Activated T-cell treated with anti-CD3 and anti-CD28 coated beads, Interleukin-2, amount 50 U/mL, for 72 hours (primary cell): ENCODE data around the gene PTPRM. TPM values are rescaled to one million over a fixed set of nuclear protein-coding genes. Genes with fewer than 3 reads are reported as not detected.
A peak's percentile ranks its signal among the peaks of the same experiment; 100 is the strongest.

Source experiments
- ATAC-seq, 2 donors: fragments of 150-1000 bp; cut with Tn5 transposase; replicated peaks in 1 of 2; 2 replicates each; pipeline ENCODE4 v1.10.0; 2021; ENCODE audit warnings: moderate library complexity in 2 of 2, mild to moderate bottlenecking in 1 of 2
- DNase-seq, 2 donors: peaks; one replicate each; pipeline ENCODE4 v3.0.0; 2021 to 2022; ENCODE audit warnings: mixed read lengths in 1 of 2
- H3K27ac Mint-ChIP-seq: one replicate; pipeline ENCODE4 v1.8.0; 2022; ENCODE audit warnings: mild to moderate bottlenecking, moderate library complexity, mixed read lengths
- H3K27me3 Mint-ChIP-seq: one replicate; pipeline ENCODE4 v1.8.0; 2022; ENCODE audit warnings: low read depth, mixed read lengths
- H3K36me3 Mint-ChIP-seq, 2 donors: one replicate each; pipeline ENCODE4 v1.8.0; 2022; ENCODE audit warnings: mixed read lengths in 2 of 2, mild to moderate bottlenecking in 1 of 2; ENCODE audit not compliant: insufficient read depth in 2 of 2
- H3K4me1 Mint-ChIP-seq: one replicate; pipeline ENCODE4 v1.8.0; 2022; ENCODE audit warnings: low read depth, mixed read lengths
- H3K4me3 Mint-ChIP-seq, 2 donors: one replicate each; pipeline ENCODE4 v1.8.0; 2022; ENCODE audit warnings: mild to moderate bottlenecking in 2 of 2, mixed read lengths in 2 of 2, moderate library complexity in 2 of 2
- H3K9me3 Mint-ChIP-seq, 2 donors: one replicate each; pipeline ENCODE4 v1.8.0; 2022; ENCODE audit warnings: mixed read lengths in 2 of 2
- total RNA-seq, 2 donors: library from RNA; stranded (reverse); gene quantifications; one replicate each; pipeline ENCODE4 v1.2.3, GENCODE V29; 2022

Gene PTPRM
- total RNA-seq, 2 donors from 2014 or later, result 6.3 to 21.3 TPM

DNA sequence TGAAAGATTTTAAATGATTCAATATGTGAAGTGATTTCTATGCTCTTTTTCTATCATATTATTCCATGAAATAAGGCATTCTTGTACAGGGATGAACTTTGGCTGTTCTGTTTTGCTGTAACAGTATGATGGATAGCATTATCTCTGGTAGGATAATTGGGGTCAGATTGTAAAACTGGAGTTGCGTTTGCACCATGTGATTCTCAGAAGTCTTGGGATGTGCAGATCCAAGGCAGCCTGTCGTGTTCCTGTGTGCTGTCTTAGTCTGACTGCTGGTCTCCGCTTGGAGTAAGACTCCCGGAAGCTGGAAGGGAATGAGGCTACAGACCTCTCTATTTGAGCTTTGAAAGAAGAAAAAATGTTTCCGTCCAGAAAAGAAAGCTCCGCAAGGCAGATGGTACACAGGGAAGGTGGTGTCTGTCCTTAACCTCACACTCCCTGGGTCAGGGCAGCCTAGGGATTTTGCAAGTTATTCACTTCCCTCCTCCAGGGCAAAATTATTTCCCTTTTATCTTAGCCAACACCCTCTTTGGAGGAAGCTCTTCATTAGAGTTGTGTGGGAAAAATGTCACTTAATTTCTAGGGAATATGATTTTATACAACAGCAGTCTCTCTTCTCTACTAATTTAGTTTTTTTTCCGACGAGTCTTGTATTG lies 250.6 kb downstream of the PTPRM start:
- DNase-seq (no peak), ATAC-seq (no peak)
- H3K4me1 Mint-ChIP-seq, result no peaks in the 10 kb centered on the region
- peaks cover 11 to 13% of the 10 kb centered on the region in 2 donors for H3K9me3 Mint-ChIP-seq
- no peak overlapping the region for H3K27ac Mint-ChIP-seq
- no peak overlapping the region for H3K4me3 Mint-ChIP-seq
- H3K27me3 Mint-ChIP-seq, result no peaks in the 10 kb centered on the region
- peaks cover 2 to 5% of the 10 kb centered on the region in 2 donors for H3K36me3 Mint-ChIP-seq

GRCh38 chr18:7821784-7822183 lies 254.7 kb downstream of the PTPRM start:
- ATAC-seq (no peak), DNase-seq (no peak)
- H3K9me3 Mint-ChIP-seq, result no peaks in the 10 kb centered on the region
- no peak overlapping the region for H3K4me3 Mint-ChIP-seq
- H3K27me3 Mint-ChIP-seq, result no peaks in the 10 kb centered on the region
- H3K36me3 Mint-ChIP-seq, result no peaks in the 10 kb centered on the region
- peaks cover 5% of the 10 kb centered on the region for H3K4me1 Mint-ChIP-seq
- H3K27ac Mint-ChIP-seq, result no peak overlapping the region

- H3K27ac Mint-ChIP-seq, result no peak overlapping the region
- DNase-seq (no peak), ATAC-seq (peak in 1 of 2 donors; percentile 21)
- H3K27me3 Mint-ChIP-seq, result no peaks in the 10 kb centered on the region
- H3K36me3 Mint-ChIP-seq, result no peaks in the 10 kb centered on the region
- no peaks in the 10 kb centered on the region for H3K9me3 Mint-ChIP-seq
- no peak overlapping the region for H3K4me3 Mint-ChIP-seq
- peaks cover 5% of the 10 kb centered on the region for H3K4me1 Mint-ChIP-seq
Observed at GRCh38 chr18:7822435-7823331, 255.6 kb downstream of the PTPRM start.

DNA sequence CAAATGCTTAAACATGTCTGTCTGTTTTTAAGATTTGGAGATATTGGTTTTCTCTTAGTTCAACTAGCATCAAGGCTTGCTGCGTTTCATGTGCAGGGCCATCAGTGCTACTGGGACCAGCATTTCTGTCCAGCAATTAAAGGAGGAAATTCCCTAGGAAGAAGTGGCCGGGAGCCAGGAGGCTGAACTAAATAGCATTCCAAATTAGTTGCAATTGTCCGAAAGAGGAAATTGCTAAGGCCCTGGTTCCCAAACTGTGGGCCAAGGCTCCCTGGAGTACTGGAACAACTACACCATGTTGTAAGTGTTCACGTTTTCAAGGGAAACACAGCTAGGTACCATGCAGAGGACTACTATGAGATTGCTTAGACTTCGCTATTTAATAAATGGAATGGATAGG lies 257.9 kb downstream of the PTPRM start:
- no peak overlapping the region for H3K4me3 Mint-ChIP-seq
- no peak for DNase-seq
- ATAC-seq, result no peak
- no peaks in the 10 kb centered on the region for H3K36me3 Mint-ChIP-seq
- no peaks in the 10 kb centered on the region for H3K9me3 Mint-ChIP-seq
- H3K4me1 Mint-ChIP-seq, result peaks cover 5% of the 10 kb centered on the region
- H3K27ac Mint-ChIP-seq, result no peak overlapping the region
- H3K27me3 Mint-ChIP-seq, result no peaks in the 10 kb centered on the region

GRCh38 chr18:7830468-7830867 lies 263.4 kb downstream of the PTPRM start:
- Mint-ChIP-seq H3K4me3 (no peak overlapping the region), H3K9me3 (peaks cover 0 to 5% of the 10 kb centered on the region in 2 donors), H3K36me3 (no peaks in the 10 kb centered on the region), H3K27ac (no peak overlapping the region), H3K4me1 (no peaks in the 10 kb centered on the region), H3K27me3 (no peaks in the 10 kb centered on the region)
- no peak for DNase-seq
- peak in 1 of 2 donors; percentile 28 for ATAC-seq

GRCh38 chr18:7839548-7839947 lies 272.4 kb downstream of the PTPRM start:
- Mint-ChIP-seq H3K27ac (no peak overlapping the region), H3K27me3 (no peaks in the 10 kb centered on the region), H3K36me3 (peaks cover 4 to 7% of the 10 kb centered on the region in 2 donors), H3K4me3 (no peak overlapping the region), H3K9me3 (peaks cover 5 to 6% of the 10 kb centered on the region in 2 donors), H3K4me1 (no peaks in the 10 kb centered on the region)
- no peak for DNase-seq
- no peak for ATAC-seq

GRCh38 chr18:7840411-7840810 lies 273.3 kb downstream of the PTPRM start:
- no peak for ATAC-seq
- Mint-ChIP-seq H3K36me3 (peaks cover 4 to 9% of the 10 kb centered on the region in 2 donors), H3K4me1 (no peaks in the 10 kb centered on the region)

GRCh38 chr18:7844017-7844416 lies 276.9 kb downstream of the PTPRM start:
- H3K36me3 Mint-ChIP-seq, result peaks cover 0 to 8% of the 10 kb centered on the region in 2 donors
- no peaks in the 10 kb centered on the region for H3K4me1 Mint-ChIP-seq
- peaks cover 3 to 6% of the 10 kb centered on the region in 2 donors for H3K9me3 Mint-ChIP-seq
- no peaks in the 10 kb centered on the region for H3K27me3 Mint-ChIP-seq
- H3K4me3 Mint-ChIP-seq, result no peak overlapping the region
- ATAC-seq (no peak), DNase-seq (no peak)
- H3K27ac Mint-ChIP-seq, result no peak overlapping the region

More at GRCh38 chr18:7840411-7840810, 273.3 kb downstream of the PTPRM start:
- DNase-seq, result no peak
- H3K4me3 Mint-ChIP-seq, result no peak overlapping the region
- peaks cover 5 to 8% of the 10 kb centered on the region in 2 donors for H3K9me3 Mint-ChIP-seq
- H3K27me3 Mint-ChIP-seq, result no peaks in the 10 kb centered on the region
- no peak overlapping the region for H3K27ac Mint-ChIP-seq

DNA sequence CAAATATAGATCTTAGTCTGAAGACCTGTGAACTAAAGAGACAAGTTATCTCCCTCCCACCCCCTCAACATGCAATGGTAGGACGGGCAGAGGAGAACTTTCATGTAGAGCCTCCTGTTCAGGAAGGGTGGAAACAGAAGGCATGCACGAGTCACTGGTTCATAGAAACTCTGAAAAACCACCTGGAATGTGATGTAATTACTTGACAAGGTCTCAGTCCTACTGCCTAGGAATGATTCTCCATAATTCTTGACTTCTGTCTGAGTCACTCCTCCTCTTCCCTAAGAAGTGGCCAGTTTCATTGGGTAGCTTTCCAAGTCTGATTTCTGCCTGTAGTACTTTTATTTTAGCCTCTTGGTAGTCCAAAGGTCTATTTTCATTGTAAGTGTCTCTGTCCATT lies 277.3 kb downstream of the PTPRM start:
- H3K27ac Mint-ChIP-seq, result no peak overlapping the region
- no peak for ATAC-seq
- no peak for DNase-seq
- H3K4me1 Mint-ChIP-seq, result no peaks in the 10 kb centered on the region
- no peak overlapping the region for H3K4me3 Mint-ChIP-seq
- no peaks in the 10 kb centered on the region for H3K27me3 Mint-ChIP-seq
- H3K36me3 Mint-ChIP-seq, result peaks cover 0 to 8% of the 10 kb centered on the region in 2 donors
- peaks cover 3 to 6% of the 10 kb centered on the region in 2 donors for H3K9me3 Mint-ChIP-seq

GRCh38 chr18:7846335-7846734 lies 279.2 kb downstream of the PTPRM start:
- Mint-ChIP-seq H3K4me1 (no peaks in the 10 kb centered on the region), H3K27me3 (no peaks in the 10 kb centered on the region), H3K4me3 (no peak overlapping the region), H3K9me3 (peaks cover 5 to 9% of the 10 kb centered on the region in 2 donors), H3K36me3 (peaks cover 2 to 8% of the 10 kb centered on the region in 2 donors), H3K27ac (no peak overlapping the region)
- no peak for DNase-seq
- no peak for ATAC-seq

DNA sequence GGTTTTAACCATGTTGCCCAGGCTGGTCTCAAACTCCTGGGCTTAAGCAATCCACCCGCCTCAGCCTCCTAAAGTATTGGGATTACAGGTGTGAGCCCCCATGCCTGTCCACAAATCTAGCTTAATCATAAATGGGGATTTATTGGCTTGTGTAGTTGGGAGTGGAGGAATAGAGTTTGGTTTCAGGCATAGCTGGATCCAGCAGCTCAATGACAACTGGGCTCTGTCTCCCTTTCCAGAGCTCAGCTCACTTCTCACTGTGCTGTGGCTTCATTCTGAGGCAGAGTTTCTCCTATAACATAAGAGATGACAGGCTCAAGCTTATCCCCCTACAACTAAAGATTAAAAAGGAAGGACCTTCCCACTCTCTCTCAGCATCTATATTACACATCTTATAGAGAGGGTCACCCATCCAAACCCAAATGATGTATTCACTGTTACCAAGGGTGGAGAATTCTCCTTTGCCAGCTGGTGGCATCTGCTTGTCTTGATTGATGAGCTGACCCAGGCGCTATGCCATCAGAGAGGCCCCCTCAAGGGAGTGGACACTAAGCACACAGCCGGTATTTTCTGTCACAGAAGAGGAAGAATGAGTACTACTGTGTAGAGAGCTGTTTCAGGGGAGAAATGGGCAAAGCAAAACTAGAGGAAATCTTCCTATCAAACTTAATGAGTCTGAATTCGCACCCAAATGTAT lies 280.4 kb downstream of the PTPRM start:
- H3K27ac Mint-ChIP-seq, result no peak overlapping the region
- H3K36me3 Mint-ChIP-seq, result peaks cover 2 to 10% of the 10 kb centered on the region in 2 donors
- peaks cover 5 to 9% of the 10 kb centered on the region in 2 donors for H3K9me3 Mint-ChIP-seq
- no peaks in the 10 kb centered on the region for H3K4me1 Mint-ChIP-seq
- H3K4me3 Mint-ChIP-seq, result no peak overlapping the region
- ATAC-seq (no peak), DNase-seq (no peak)
- H3K27me3 Mint-ChIP-seq, result no peaks in the 10 kb centered on the region

- Mint-ChIP-seq H3K36me3 (peaks cover 2 to 10% of the 10 kb centered on the region in 2 donors), H3K4me3 (no peak overlapping the region), H3K4me1 (no peaks in the 10 kb centered on the region), H3K9me3 (peaks cover 5 to 9% of the 10 kb centered on the region in 2 donors), H3K27me3 (no peaks in the 10 kb centered on the region), H3K27ac (no peak overlapping the region)
- no peak for ATAC-seq
- DNase-seq, result no peak
Observed at GRCh38 chr18:7848054-7848412, 280.9 kb downstream of the PTPRM start.

DNA sequence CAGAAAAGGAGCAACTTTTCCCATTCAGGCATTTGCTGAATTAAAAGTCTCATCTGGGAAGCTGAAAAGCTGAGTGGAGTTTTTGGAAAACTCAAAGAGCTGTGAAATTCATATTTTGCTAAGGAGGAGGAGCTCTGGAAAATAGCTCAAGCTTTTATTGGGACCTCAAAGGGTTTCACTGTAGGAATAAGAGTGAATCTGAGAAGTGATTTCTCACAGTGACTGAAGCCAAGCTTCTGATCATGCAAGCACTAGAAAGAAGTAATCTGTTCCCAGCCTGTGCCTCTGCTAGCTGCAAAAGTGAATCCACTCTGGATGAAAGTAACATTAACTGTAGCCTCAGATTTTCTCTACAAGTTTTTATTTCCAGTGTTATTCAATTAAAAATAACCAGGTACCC lies 283.3 kb downstream of the PTPRM start:
- Mint-ChIP-seq H3K4me3 (no peak overlapping the region), H3K27me3 (no peaks in the 10 kb centered on the region), H3K27ac (no peak overlapping the region), H3K9me3 (peaks cover 5 to 7% of the 10 kb centered on the region in 2 donors), H3K36me3 (peaks cover 2 to 5% of the 10 kb centered on the region in 2 donors), H3K4me1 (no peaks in the 10 kb centered on the region)
- DNase-seq (no peak), ATAC-seq (no peak)
